HG02759 (cell line): ENCODE measurements around the gene COL28A1.

Source experiments
- ATAC-seq: cut with Tn5 transposase; IDR thresholded peaks from one replicate; pipeline ENCODE4 v1.9.1; 2021; ENCODE audit warnings: mild to moderate bottlenecking, moderate library complexity; ENCODE audit not compliant: unreplicated experiment

Gene COL28A1

GRCh38 chr7:7535691-7536090 is at the start of gene COL28A1:
Gene COL28A1 (minus strand): TSS chr7:7535873. CDS start chr7:7532875, 2,998 bp downstream.
- ATAC-seq: no peak

- no peak for ATAC-seq
These were observed 49.0 kb upstream of the COL28A1 start for GRCh38 chr7:7584653-7585052.

- no peak for ATAC-seq
These were observed 48.1 kb upstream of the COL28A1 start for GRCh38 chr7:7583731-7584130.

GRCh38 chr7:7582596-7582995 is 46.9 kb upstream of the COL28A1 start:
- no peak for ATAC-seq

GRCh38 chr7:7581531-7582179 is 46.0 kb upstream of the COL28A1 start:
- no peak for ATAC-seq

- ATAC-seq: no peak
These were observed 44.0 kb upstream of the COL28A1 start for GRCh38 chr7:7579638-7580037.

- ATAC-seq: no peak
These were observed 42.2 kb upstream of the COL28A1 start for GRCh38 chr7:7577888-7578287.

- no peak for ATAC-seq
These were observed 40.7 kb upstream of the COL28A1 start for GRCh38 chr7:7576344-7576743.

GRCh38 chr7:7573701-7574100 is 38.0 kb upstream of the COL28A1 start:
- ATAC-seq: no peak

- ATAC-seq: no peak
These were observed 34.9 kb upstream of the COL28A1 start for GRCh38 chr7:7570584-7570983.

GRCh38 chr7:7569615-7570014 is 33.9 kb upstream of the COL28A1 start:
- ATAC-seq: peak; percentile 16

GRCh38 chr7:7569081-7569527 is 33.4 kb upstream of the COL28A1 start:
- ATAC-seq: peak; percentile 26

- no peak for ATAC-seq
These were observed 32.9 kb upstream of the COL28A1 start for GRCh38 chr7:7568553-7568952.

GRCh38 chr7:7567898-7568531 is 32.3 kb upstream of the COL28A1 start:
- no peak for ATAC-seq

GRCh38 chr7:7566651-7567611 is 31.3 kb upstream of the COL28A1 start, which contains the start of gene MIOS:
Gene MIOS (plus strand): TSS chr7:7566884. CDS start chr7:7572476, 5,592 bp downstream.
- ATAC-seq: peak; percentile 80

GRCh38 chr7:7565746-7566650 is 30.3 kb upstream of the COL28A1 start:
- peak; percentile 30 for ATAC-seq

GRCh38 chr7:7565018-7565680 is 29.5 kb upstream of the COL28A1 start:
- ATAC-seq: no peak

- no peak for ATAC-seq
These were observed 28.7 kb upstream of the COL28A1 start for GRCh38 chr7:7564323-7564780.

GRCh38 chr7:7563813-7564212 is 28.1 kb upstream of the COL28A1 start:
- no peak for ATAC-seq

- ATAC-seq: no peak
These were observed 27.6 kb upstream of the COL28A1 start for GRCh38 chr7:7563269-7563668.
